Upper lobe of left lung (tissue), 4 donors: ENCODE measurements around the gene RAB20.

Source experiments
- CTCF ChIP-seq, 6 experiments: fragments of 450-650 bp in 4 of 6; fragments of 200-600 bp in 2 of 6; sonication (generic) in 2 of 6; IDR thresholded peaks; one replicate each; pipeline ENCODE4 v1.5.1; 2016 to 2019; ENCODE audit warnings: antibody characterized with exemption in 6 of 6
- POLR2A ChIP-seq, 4 donors: fragments of 450-650 bp; IDR thresholded peaks; one replicate each; pipeline ENCODE4 v1.5.1; 2016 to 2017; ENCODE audit warnings: antibody characterized with exemption in 4 of 4, mild to moderate bottlenecking in 2 of 4
- POLR2AphosphoS5 ChIP-seq, 2 donors: sonication (generic); formaldehyde crosslinking; IDR thresholded peaks; one replicate each; pipeline ENCODE4 v1.5.1; 2017; ENCODE audit warnings: antibody characterized with exemption in 2 of 2

GRCh38 chr13:110582421-110582954, 21.0 kb upstream of the RAB20 start:
- TF ChIP-seq POLR2AphosphoS5 (IDR thresholded peaks at IDR 0.05) (no peak), POLR2A (IDR thresholded peaks at IDR 0.05) (no peak), CTCF (IDR thresholded peaks at IDR 0.05) (no peak)
